Right lobe of liver (tissue), 4 donors: ENCODE data around the gene MT1H.

Experiments
- CTCF ChIP-seq, 4 donors: fragments of 200-600 bp in 3 of 4; fragments of 450-650 bp in 1 of 4; IDR thresholded peaks; one replicate each; pipeline versions ENCODE4 v1.5.1 to v1.8.0; 2016 to 2022; ENCODE audit warnings: antibody characterized with exemption in 4 of 4, mild to moderate bottlenecking in 2 of 4
- POLR2A ChIP-seq: fragments of 450-650 bp; IDR thresholded peaks from one replicate; pipeline ENCODE4 v1.6.1; 2017; ENCODE audit warnings: antibody characterized with exemption, mild to moderate bottlenecking
- donor health status: DM: no; HTN: no; CAD: no.
- donor health status: DM: no; HTN: no; CAD: no.
- donor health status: DM: no; HTN: yes; CAD: no.

- TF ChIP-seq POLR2A: no peak
- TF ChIP-seq CTCF (IDR thresholded peaks at IDR 0.05): no peak
These were observed 34.1 kb upstream of the MT1H start for GRCh38 chr16:56635441-56635967.
